ENCODE measurements around the gene ZNF532.
A peak's percentile ranks its signal among the peaks of the same experiment; 100 is the strongest.
"Not testable (repeated sequence)": the region's sequence is repeated elsewhere in the genome, so short reads cannot be mapped to it uniquely, and the experiment has no call there.

Gene ZNF532, protein sequence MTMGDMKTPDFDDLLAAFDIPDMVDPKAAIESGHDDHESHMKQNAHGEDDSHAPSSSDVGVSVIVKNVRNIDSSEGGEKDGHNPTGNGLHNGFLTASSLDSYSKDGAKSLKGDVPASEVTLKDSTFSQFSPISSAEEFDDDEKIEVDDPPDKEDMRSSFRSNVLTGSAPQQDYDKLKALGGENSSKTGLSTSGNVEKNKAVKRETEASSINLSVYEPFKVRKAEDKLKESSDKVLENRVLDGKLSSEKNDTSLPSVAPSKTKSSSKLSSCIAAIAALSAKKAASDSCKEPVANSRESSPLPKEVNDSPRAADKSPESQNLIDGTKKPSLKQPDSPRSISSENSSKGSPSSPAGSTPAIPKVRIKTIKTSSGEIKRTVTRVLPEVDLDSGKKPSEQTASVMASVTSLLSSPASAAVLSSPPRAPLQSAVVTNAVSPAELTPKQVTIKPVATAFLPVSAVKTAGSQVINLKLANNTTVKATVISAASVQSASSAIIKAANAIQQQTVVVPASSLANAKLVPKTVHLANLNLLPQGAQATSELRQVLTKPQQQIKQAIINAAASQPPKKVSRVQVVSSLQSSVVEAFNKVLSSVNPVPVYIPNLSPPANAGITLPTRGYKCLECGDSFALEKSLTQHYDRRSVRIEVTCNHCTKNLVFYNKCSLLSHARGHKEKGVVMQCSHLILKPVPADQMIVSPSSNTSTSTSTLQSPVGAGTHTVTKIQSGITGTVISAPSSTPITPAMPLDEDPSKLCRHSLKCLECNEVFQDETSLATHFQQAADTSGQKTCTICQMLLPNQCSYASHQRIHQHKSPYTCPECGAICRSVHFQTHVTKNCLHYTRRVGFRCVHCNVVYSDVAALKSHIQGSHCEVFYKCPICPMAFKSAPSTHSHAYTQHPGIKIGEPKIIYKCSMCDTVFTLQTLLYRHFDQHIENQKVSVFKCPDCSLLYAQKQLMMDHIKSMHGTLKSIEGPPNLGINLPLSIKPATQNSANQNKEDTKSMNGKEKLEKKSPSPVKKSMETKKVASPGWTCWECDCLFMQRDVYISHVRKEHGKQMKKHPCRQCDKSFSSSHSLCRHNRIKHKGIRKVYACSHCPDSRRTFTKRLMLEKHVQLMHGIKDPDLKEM (N-terminal part only)

DNA sequence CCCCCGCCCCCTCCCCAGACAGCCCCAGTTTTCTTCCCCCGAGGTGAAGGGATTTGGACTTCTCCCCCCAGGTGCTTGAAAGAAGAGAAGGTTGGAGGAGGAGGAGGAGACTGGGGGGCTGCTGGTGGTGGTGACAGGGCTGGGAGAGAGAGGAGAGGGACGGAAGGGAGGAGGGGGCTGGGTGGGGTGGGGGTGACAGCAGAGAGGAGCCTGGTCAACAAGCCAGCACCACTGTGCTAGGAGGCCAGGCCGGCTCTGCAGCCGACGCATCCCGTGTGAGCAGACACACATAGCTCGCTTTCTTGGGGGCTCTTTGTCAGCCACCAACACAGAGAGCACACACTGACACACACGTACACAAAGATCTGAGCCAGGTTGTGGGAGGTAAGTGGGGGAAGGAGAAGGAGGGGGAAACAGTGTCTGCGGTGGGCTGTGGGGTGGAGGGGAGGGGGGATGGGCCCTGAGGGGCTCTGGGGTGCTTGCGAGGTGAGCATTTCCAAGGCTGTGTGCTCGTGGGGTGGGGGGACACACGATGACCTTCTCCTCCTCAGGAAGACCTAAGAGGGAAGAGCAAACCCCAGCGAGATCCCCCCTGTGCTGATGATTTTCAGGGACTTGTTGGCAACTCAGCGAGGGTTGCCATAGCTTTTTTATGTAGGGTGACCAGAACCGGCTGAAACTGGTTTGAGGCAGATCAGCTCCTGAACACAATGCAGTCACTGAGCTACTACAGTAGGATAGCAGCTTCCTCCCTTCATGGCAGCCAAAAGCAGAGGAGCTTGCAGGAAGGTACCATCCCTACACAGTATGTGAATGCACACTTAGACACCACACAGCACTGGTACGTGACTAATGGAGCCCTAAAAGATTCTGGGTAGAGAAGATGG is at the start of gene ZNF532:
TSS of gene ZNF532 (plus strand) at position 732 of the 887 bp plus-strand sequence. CDS start 53,411 bp downstream, outside the sequence.
- DNase-seq: peak; percentile 22

GRCh38 chr18:58819051-58819450 is 45.6 kb upstream of the ZNF532 start:
- DNase-seq: no peak

DNA sequence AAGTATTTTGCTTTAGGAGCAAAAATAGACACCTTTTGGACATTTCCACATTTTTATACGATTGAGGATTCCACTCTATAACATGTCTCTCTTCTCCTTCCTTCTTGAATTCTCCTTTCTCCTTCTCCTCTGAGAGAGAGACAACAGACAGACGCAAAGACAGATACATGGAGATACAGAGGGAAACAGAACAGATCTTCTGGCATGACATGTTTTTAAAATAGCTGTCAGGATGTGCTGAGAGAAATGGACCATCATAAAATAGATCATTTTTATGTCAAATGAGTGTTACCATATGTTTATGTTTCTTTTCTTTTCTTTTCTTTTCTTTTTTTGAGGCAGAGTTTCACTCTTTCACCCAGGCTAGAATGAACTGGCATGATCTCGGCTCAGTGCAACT is 44.4 kb upstream of the ZNF532 start:
- no peak for DNase-seq

DNA sequence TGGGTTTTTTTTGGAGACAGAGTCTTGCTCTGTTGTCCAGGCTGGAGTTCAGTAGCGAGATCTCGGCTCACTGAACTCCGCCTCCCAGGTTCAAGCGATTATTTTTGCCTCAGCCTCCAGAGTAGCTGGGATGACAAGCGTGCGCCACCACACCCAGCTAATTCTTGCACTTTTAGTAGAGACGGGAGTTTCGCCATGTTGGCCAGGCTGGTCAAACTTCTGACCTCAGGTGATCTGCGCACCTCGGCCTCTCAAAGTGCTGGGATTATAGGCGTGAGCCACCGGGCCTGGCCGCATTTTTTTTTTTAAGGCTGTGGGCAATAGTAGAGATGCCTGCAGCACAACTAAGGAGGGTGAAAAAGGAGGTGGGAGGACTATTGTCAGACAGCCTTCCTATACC is 41.7 kb upstream of the ZNF532 start:
- DNase-seq: no peak

GRCh38 chr18:58823412-58823811 is 41.3 kb upstream of the ZNF532 start:
- DNase-seq: no peak

GRCh38 chr18:58826926-58827325 is 37.8 kb upstream of the ZNF532 start:
- not testable (repeated sequence) for DNase-seq

- no peak for DNase-seq
Measured at GRCh38 chr18:58827428-58827827, 37.2 kb upstream of the ZNF532 start.

DNA sequence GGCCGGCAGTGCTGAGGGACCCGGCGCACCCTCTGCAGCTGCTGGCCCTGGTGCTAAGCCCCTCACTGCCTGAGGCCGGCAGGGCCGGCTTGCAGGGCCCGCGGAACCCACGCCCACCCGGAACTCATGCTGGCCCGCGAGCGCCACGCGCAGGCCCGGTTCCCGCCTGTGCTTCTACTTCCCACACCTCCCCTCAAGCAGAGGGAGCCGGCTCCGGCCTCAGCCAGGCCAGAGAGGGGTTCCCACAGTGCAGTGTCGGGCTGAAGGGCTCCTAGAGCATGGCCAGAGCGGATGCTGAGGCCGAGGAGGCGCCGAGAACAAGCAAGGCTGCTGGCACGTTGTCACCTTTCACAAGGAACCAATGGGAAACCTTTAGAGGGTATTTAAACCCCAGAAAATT is 36.8 kb upstream of the ZNF532 start:
- DNase-seq: no peak

DNA sequence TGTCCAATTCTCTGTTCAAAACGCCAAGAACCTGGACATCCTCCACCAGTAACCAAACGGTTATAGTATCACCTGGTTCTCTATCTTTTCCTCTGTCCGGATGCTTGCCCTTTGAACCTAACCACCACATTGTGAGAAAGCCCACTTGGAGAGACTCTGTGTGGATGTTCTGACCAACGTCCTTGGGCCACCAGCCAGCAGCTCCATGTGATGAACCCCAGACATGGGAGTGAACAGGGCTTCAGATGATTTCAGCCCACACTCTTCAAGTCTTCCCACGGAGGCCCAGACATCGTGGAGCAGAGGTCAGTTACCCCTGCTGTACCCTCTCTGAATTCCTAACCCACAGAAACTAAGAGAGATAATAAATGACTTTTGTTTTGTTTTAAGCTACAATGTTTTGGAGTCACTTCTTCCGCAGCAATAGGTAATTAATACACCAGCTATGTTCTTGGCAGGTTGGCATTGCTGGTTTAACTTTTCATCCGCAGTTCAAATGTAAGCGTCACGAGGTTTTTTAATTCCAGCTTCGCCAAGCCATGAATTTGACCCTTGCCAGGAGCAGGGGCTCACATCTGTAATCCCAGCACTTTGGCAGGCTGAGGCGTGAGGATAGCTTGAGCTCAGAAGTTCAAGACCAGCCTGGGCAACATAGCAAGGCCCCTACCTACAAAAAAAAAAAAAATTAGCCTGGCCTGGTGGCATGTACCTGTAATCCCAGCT is 36.1 kb upstream of the ZNF532 start:
- no peak for DNase-seq

DNA sequence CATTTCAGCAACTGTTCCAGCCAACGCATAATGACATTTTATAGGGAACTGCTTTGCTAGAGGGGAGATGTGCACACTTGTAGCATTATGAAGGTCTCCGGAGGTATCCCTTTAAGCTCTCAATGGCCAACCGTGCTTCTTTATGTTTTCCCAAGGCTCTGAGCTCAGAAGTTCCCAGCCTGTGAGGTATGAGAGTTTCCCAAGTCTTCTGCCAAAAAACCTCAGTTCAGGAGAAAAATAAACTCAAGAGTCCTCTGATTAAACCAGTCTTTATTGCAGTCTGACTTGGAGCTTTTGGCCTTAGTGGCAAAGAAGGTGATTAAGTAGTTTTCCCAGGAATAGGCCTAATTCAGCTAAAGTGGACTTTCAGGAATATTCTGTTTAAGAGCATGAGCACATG is 35.4 kb upstream of the ZNF532 start:
- DNase-seq: no peak

GRCh38 chr18:58829886-58830285 is 34.8 kb upstream of the ZNF532 start:
- DNase-seq: not testable (repeated sequence)

DNA sequence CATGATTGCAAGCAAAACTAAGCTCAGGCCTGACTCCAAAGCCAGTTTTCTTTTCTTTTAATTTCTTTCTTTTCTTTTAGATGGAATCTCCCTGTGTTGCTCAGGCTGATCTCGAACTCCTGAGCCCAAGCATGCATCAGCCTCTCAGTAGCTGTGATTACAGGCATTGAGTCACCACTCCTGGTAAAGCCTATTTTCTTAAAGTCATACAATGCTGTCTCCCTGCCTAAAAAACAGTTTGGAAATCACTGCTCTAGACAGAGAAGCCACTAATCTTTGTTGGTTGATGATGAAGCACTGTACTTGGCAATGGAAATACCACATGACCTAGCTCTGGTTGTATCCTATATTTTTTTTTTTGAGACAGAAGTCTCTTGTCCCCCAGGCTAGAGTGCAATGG is 33.1 kb upstream of the ZNF532 start:
- no peak for DNase-seq

DNA sequence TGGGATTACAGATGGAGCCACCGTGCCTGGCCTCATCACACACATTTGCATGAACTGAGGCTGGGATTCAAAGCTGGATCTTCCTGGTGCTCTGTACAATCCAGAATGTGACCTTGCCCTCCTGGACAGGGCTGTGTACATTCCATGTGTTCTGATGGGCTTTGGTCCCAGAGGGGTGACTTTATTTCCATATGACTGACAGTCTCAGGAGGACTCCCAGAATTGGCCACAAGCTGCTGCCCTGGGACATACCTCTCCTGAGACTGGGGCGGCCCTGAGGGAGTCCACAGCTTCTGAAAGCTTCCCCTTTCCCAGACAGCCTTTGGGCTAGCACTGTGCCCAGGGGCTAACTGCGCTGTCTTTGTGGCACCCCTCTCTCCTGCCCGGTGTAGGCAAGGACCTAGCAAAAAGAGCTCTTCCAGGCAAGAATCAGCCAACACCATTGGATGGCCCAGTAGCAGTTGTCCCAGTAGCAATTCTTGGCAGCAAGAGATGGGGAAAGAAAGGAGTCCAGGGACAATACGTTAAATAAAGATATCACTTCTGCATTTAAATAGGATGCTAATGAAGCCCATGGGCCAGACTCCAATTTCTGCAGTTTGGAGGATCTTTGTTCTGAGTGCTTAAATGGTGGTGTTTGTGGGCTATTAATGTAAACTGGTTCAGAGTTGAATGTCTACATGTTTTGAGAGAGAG is 26.4 kb upstream of the ZNF532 start:
- DNase-seq: no peak

- no peak for DNase-seq
Measured at GRCh38 chr18:58838946-58839345, 25.7 kb upstream of the ZNF532 start.

DNA sequence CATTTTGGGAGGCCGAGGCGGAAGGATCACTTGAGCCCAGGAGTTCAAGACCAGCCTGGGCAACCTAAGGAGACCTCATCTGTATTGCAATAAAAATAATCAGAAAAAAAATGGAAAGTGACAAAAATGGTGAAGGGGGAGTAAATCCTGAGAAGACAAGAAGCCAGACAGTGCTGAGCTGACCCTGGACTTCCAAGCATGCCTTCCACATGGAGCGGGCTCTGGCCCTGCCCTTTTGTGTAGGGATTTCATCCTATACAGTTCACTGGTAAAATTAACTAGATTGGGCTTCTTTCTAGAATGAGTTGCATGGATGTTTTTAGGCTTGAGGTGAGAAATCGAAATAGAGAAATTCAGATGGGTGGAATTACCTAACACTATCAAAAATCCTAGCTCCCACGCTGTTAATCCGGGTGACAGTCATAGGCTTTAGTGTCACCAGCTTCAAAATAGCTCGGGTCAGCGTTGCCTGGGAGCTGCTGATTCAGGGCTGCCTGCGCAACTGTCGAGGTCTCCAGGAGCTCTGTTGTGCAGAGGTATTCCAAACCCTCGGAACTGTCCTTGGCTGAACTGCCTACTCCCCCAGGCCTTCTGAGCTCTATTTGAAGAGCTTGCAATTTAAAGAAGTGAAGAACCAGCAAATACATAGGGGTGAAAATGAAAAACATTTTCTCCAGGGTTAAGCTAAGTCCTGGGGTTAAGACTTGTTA is 21.5 kb upstream of the ZNF532 start:
- DNase-seq: no peak

DNA sequence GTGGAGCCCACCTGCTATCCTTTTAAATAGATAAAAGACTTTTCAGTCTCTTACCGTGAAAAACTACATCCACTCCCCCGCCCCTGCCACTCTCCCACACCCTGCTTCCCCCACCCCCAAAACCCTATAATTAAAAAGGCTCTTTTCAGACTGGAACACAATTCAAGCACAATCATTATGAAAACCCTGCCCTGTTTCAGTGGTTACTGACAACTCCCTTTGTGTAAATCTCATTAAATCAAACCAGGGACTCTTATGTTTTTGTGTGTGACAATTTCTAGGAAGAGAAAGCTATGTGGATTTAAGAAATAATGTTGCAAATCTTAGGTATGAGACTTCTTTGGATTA is 21.0 kb upstream of the ZNF532 start:
- no peak for DNase-seq

- DNase-seq: no peak
Measured at GRCh38 chr18:58844871-58845270, 19.8 kb upstream of the ZNF532 start.

- no peak for DNase-seq
Measured at GRCh38 chr18:58845928-58846724, 18.6 kb upstream of the ZNF532 start.

DNA sequence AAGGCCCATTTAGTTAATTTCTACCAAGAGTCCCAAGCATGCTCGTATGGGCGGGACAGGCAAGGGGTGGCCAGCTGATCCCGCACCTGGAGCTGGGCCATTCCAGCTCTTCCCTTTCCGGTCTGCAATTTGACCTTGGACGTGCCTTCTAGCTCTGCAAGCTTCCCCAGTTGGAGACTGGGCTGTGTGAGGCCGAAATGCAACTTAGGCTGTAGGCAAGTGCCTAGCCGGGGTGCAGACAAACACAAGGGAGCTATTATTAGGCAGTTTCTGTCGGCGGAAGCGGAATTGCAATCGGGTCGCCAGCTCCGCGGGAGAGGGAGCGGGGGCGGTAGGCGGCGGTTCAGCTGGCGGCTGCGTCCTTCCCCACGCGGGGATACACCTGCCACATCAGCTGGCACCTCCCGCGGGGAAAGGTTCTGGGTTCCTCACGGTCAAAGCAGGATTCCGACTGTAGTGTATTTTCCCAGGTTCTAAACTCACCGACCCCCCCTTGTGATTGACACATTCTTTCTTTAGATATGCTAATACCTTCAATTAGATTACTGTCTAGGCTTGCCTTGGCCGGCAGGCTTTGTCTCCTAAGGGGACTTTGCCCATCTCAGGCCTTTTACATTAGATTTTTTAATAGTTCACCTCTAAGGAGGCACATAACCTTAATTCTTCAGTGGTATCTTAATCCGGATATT is 17.1 kb upstream of the ZNF532 start:
- DNase-seq: no peak
